HG03066 (cell line): Measurements from ENCODE around the gene NR1H4.
A peak's percentile ranks its signal among the peaks of the same experiment; 100 is the strongest.
"Not testable (repeated sequence)": the region's sequence is repeated elsewhere in the genome, so short reads cannot be mapped to it uniquely, and the experiment has no call there.

ENCODE experiments used
- ATAC-seq: cut with Tn5 transposase; IDR thresholded peaks from one replicate; pipeline ENCODE4 v1.9.1; 2021; ENCODE audit warnings: low read depth; ENCODE audit not compliant: unreplicated experiment

NR1H4 gene

DNA sequence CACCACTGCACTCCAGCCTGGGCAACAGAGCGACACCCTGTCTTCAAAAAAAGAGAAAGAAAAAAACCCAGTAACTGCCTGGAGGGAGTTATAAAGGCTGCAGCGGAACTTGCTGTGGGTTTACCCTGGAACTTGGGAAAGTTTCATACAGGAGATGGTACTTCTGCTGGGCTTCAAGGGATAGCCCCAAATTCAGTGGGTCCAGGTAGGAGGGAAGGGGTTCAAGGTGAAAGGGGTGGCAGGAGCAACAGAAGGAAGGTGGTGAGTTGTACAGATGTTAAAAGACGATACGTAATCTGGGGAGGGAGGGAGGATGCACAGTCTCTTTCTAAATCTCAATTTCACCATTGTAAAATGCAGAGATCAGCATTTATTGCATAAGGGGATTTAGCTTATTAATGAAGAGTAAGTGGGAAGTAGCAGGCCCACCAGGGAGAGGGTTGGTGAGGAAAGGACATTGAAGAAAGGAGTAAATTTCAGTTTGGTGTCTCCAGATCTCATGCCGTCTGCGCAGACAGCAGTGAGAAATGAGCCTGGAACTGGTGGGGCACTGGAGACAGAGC lies 91.3 kb downstream of the NR1H4 start:
- no peak for ATAC-seq

GRCh38 chr12:100565987-100566545 lies 92.4 kb downstream of the NR1H4 start:
- no peak for ATAC-seq

DNA sequence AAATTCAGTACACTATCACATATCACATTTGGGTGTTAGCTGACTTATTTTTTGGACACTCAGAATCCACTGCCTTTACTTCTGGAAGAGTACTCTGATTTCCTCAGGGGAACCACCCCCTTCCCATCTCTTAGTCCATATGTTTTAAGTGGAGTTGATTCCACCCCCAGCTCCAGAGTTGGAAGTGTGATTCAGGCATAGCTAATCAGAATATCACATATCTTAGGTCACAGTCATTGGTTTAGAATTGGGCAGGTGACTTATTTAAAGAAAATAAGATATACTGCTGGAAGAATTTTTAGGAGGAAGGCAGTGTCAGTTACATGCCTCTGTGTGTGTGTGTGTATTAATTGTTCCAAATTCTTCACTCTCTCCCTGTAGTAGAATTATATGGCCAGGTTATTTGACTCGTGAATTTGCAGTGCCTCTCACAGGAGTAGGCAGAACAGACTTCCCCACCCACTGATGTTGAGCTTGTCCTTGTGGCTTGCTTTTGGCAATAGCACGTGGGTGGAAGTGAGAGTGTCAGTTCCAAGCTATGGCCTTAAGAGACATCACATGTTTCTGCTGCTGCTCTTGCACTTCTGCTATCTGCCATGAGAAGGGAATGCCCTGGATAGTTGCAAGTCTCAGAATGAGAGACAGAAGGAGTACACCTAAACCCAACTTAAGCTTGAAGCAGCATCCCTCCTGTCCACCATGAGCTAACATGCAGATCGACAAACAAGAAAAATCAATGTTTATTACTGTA lies 93.4 kb downstream of the NR1H4 start:
- ATAC-seq, result peak; percentile 97

DNA sequence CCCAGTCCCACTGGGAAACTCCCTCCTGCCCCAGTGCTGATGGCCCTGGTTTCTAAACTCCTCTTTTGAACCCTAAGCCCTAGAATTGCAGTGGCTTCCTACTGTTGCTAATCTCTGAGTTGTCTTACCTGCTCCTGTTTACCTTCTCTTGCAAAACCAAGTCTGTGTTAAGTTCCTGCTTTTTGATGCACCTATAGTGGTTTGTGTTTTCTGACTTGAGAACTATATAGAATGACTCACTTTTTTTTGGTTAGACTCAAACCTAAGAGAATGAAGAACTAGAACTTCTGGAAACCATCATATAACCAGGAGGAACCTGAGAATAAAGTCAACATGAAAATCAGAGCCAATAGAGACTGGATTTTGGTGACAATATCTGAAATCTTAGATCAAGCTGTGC lies 94.3 kb downstream of the NR1H4 start:
- no peak for ATAC-seq

DNA sequence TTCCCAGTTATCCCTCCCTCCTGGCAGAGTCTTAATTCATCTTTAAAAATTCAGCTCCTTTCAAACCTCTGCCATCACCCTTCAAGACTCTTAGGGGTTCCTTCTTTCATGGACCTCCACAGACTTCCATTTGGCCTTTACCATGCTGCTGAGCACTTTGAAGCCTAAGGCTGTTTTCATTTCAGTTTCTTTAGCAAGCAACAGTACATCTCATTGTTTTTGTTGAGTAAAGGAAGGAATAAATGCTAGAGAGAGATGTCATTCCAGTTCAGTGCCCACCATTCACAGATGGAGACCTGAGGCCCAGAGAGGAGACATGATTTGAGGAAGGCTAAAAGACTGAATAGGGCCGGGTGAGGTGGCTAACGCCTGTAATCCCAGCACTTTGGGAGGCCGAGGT lies 98.5 kb downstream of the NR1H4 start:
- no peak for ATAC-seq

DNA sequence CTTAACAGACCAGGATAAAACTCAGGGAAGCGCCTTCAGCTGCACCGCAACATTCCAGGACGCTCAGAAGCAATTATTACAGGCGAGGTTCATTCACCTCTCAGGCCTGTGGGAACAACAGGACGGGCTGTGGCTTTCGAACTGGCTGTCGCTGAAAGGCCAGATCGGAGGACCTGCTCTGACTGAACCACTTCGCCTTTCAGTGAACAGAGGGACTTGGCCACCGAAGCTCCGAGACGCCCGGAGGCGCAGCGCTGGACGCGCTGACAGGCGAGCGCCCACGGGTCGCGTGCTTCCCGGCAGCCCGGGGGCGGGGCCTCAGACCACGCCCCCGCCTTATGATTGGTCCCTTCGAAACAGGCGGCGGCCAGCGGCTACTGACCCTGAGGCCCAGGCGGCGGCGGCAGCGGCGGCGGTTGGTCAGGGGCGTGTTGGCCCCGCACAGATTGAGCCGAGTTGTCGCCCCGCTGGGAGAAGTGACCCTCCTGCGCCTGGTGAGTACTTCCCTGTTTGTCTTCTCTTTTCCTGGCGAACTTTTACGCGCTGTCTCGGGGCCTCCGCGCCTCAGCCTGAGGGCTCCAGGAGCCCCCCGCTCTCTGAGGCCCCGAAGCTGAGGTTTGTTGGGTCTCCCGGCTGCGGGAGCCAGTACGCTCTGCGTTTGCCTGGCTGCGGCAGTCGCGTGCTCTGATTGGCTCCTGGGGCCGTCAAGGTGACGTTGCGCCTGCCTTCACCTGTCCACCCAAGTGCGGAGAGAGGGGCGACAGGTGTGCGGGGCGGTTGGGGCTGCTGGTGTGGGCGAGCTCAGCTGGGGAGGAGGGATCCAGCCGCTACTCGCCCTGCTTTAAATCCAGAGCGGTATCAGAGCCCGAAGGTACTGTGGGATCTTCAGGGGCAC lies 99.9 kb downstream of the NR1H4 start, which contains the start of gene GAS2L3:
TSS of gene GAS2L3 (plus strand) at position 393 of the 895 bp plus-strand sequence. CDS start 21,221 bp downstream, outside the sequence.
- ATAC-seq, result peak; percentile 94

DNA sequence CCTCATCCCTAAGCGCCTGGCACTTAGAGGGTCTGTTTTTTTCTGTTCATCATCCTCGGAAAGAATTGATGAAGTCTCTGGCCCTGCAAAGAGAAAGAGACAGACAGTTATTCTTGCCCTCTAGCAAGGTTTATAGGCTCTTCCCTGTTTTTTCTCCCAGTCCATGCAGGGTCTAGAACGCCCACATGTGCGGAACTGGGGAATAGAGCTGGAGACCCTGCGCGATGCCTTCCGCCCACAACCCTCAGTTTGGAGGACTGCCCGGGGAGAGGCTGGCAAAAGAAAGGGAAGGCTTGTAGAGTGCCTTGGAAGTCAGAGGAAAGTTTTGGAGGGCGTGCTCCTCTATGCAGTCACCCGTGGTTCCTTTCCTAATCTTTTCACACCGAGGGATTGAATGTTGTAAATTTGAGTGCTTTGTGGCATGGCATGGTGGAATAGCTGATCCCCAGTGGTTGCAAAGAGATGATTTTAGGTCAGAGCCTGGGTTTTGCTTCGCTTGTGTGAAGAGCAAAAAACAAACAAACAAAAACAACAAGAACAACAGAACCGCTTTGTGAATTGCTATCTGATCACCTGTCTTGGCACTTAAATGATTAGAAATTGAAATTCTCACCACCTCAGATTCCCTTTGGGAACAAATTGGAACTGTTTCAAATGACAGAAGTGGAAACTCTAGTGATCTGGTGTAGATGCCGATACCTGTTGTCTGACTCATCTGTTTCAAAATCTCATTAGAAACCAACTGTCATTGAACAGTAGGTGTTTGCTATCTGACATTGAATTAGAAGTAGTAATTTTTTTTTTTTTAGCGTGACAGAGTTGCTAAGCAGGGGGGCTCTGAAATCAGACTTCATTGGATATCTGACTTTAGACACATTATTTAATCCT lies 100.8 kb downstream of the NR1H4 start:
- peak; percentile 3 for ATAC-seq

DNA sequence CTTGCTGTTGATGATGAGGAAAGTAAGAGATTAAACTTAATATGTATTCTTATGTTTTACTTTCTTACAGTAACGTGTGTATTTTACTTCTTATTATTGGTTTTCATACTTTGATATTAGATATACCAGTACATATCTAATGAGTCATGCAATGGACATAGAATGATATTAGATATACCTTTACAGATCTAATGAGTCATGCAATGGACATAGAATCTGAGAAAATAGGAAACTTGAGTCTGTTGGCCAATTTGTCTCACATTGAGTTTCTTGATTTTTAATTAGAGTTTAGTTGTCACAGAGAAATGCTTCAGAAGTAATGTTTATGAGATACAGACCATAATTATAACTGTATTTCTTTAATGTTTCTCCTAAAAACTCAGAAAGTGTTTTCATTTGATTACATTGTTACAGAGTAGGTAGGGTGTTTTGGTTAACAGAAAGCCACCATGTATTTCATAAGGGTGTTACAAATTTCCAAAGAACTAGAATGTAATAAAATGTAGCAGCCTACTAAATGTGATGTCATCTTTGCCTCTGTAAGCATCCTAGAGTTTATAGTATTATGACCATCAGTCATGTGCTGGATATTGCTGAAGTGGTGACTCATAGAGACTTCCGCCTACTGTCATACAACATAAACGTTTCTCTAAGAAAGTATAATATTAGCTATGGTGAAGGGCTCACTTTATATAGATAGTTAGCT lies 102.8 kb downstream of the NR1H4 start:
- ATAC-seq, result no peak

- ATAC-seq, result no peak
Measured at GRCh38 chr12:100578923-100579322, 105.3 kb downstream of the NR1H4 start.

- no peak for ATAC-seq
Measured at GRCh38 chr12:100579844-100580243, 106.2 kb downstream of the NR1H4 start.

GRCh38 chr12:100584256-100584655 lies 110.6 kb downstream of the NR1H4 start:
- ATAC-seq, result no peak

- ATAC-seq, result no peak
Measured at GRCh38 chr12:100591979-100592378, 118.3 kb downstream of the NR1H4 start.

- no peak for ATAC-seq
Measured at GRCh38 chr12:100593490-100593889, 119.8 kb downstream of the NR1H4 start.

DNA sequence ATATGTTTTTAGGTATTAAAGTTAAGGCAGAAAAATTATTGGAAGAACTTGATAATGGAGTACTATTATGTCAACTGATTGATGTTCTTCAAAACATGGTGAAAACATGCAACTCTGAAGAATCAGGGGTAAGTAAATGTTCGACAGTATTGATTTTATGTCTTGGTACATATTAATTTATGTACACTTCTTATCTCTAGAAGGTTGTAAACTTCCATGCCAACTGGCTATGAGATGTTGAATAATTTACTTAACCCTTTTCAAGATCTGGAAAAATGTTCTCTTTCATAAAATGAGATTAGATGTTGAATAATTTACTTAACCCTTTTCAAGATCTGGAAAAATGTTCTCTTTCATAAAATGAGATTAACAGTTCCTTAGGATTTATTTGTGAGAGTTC lies 128.0 kb downstream of the NR1H4 start:
- no peak for ATAC-seq

DNA sequence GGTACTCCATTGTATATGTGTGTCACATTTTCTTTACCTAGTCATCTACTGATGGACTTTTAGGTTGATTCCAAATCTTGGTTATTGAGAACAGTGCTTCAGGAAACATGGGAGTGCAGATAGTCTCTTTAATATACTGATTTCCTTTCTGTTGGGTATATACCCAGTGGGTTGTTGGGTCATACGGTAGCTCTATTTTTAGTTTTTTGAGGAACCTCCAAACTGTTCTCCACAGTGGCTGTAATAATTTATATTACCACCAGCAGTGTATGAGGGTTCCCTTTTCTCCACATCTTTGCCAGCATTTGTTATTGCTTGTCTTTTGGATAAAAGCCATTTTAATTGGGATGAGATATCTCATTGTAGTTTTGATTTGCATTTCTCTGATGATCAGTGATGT lies 129.3 kb downstream of the NR1H4 start:
- ATAC-seq, result not testable (repeated sequence)

DNA sequence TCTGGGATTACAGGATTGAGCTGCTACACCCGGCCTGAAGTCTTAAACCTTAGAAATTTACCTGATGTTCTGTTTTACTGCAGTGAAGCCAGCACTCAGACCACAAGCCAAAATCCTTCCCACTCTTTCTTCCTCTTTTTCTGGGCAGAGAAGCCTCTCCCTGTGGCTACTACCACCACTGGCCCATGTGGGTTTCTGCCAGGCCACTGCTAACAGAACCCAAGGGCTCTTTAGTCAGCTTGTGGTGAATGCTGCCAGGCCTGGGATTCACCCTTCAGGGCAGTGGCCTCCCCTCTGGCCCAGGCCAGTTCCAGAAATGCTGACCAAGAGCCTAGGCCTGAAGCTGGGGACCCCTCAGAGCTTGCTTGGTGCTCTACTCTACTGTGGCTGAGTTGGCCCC lies 135.1 kb downstream of the NR1H4 start:
- no peak for ATAC-seq

DNA sequence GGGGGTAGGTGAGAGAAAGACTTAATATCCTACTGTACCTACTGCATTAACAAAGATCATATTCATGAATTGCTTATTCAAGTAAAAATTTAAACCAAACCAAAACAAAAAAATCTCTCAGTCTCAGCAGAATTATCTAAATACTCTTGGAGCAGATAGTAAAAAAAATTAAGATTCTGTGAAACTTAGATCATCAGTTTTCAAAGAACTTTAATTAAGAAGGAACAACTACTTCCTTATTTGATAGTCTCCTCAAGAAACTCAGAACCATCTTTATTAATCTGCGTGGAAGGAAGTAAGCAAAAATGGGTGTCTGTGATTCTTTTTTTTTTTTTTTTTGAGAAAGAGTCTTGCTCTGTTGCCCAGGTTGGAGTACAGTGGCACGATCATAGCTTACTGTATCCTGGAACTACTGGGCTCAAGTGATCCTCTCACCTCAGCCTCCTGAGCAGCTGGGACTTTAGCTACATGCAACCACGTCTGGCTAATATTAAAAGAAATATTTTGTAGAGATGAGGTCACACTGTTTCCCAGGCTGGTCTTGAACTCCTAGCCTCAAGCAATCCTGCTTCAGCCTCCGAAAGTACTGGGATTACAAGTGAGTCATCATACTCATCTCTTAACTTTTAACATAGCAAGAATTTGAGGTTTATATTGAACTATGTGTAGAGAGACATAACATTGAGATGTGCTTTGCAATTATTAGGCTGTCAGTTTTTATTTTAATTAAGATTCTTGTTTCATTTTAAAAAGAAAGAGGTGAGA lies 137.2 kb downstream of the NR1H4 start:
- no peak for ATAC-seq

GRCh38 chr12:100612606-100613005 lies 138.9 kb downstream of the NR1H4 start:
- ATAC-seq, result no peak
